Ishikawa (cell line): ENCODE data around the gene TJP1.

Source experiments
- CEBPB ChIP-seq: IDR thresholded peaks from 2 replicates; pipeline ENCODE4 v1.6.1; 2012
- CREB1 ChIP-seq: IDR thresholded peaks from 2 replicates; pipeline ENCODE4 v1.6.1; 2012; ENCODE audit warnings: low read depth
- EGR1 ChIP-seq: IDR thresholded peaks from 2 replicates; pipeline ENCODE4 v1.6.1; 2012
- EP300 ChIP-seq: IDR thresholded peaks from 2 replicates; pipeline ENCODE4 v1.6.1; 2012; ENCODE audit warnings: borderline replicate concordance
- FOXM1 ChIP-seq: IDR thresholded peaks from 2 replicates; pipeline ENCODE4 v1.6.1; 2012; ENCODE audit warnings: low read depth, borderline replicate concordance
- MAX ChIP-seq: IDR thresholded peaks from 2 replicates; pipeline ENCODE4 v1.6.1; 2012
- NFIC ChIP-seq: IDR thresholded peaks from 2 replicates; pipeline ENCODE4 v1.6.1; 2012
- RAD21 ChIP-seq: IDR thresholded peaks from 2 replicates; pipeline ENCODE4 v1.6.1; 2012; ENCODE audit warnings: low read depth
- REST ChIP-seq: IDR thresholded peaks from 2 replicates; pipeline ENCODE4 v1.6.1; 2012; ENCODE audit warnings: low read depth, mild to moderate bottlenecking
- TAF1 ChIP-seq: IDR thresholded peaks from 2 replicates; pipeline ENCODE4 v1.6.1; 2012; ENCODE audit warnings: low read depth, mild to moderate bottlenecking
- TCF12 ChIP-seq: IDR thresholded peaks from 2 replicates; pipeline ENCODE4 v1.6.1; 2012; ENCODE audit warnings: low read depth
- TEAD4 ChIP-seq: IDR thresholded peaks from 2 replicates; pipeline ENCODE4 v1.6.1; 2012
- YY1 ChIP-seq: IDR thresholded peaks from 2 replicates; pipeline ENCODE4 v1.6.1; 2012; ENCODE audit warnings: low read depth
- ZBTB7A ChIP-seq: IDR thresholded peaks from 2 replicates; pipeline ENCODE4 v1.6.1; 2012; ENCODE audit warnings: low read depth
- TF ChIP-seq, protein P1 (sequence below): IDR thresholded peaks from 2 replicates; pipeline ENCODE4 v1.6.1; 2012

TJP1 gene

DNA sequence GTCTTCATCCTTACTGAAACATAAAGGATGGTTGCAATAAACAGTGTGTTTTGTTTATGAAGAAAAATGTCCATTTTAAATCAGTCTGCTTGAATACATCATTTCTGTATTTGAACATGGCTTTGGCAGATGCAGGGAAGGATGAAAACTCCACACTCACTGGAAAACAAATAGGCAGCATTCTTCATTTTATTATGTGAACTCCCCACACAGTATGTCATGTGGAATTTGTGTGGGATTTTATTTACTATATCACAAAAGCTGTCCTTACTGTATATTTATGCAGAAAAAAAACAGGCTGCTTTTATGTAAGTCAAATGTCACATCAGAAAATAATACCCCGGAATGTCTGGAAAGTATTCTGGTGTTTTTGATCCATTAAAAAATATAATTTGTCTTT lies 44.1 kb upstream of the TJP1 start:
- TF ChIP-seq TAF1 (no peak), EGR1 (no peak), CEBPB (no peak), TEAD4 (no peak)
- TF ChIP-seq, protein P1, sequence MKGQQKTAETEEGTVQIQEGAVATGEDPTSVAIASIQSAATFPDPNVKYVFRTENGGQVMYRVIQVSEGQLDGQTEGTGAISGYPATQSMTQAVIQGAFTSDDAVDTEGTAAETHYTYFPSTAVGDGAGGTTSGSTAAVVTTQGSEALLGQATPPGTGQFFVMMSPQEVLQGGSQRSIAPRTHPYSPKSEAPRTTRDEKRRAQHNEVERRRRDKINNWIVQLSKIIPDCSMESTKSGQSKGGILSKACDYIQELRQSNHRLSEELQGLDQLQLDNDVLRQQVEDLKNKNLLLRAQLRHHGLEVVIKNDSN: no peak

- TF ChIP-seq CEBPB: no peak
- no peak for TF ChIP-seq ZBTB7A
- TF ChIP-seq REST: no peak
- TF ChIP-seq YY1: no peak
- no peak for TF ChIP-seq NFIC
- no peak for TF ChIP-seq RAD21
- no peak for TF ChIP-seq TAF1
- no peak for TF ChIP-seq TEAD4
- no peak for TF ChIP-seq EP300
- no peak for TF ChIP-seq FOXM1
- TF ChIP-seq, protein P1: no peak
- TF ChIP-seq MAX: no peak
- no peak for TF ChIP-seq TCF12
- TF ChIP-seq EGR1: no peak
- no peak for TF ChIP-seq CREB1
Measured at GRCh38 chr15:29864501-29864900, 42.2 kb upstream of the TJP1 start.

DNA sequence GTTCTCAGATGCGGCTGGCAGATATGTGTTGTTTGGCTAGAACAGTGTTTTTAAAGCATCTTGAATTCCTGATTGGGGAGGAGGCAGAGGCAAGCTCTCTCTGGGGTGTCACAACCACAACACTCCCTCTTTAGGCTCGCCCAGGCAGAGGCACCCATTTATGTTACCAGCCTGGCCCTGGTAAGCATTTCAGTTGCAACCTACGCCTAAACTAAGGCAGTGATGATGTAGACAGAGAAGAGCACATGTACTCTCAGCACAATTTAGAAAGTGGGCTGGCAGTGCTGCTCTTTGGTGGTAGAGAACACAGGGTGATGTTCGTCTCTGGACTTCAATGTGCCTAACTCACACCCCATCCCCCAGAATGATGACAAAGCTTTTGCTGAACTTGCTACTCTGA lies 41.2 kb upstream of the TJP1 start:
- no peak for TF ChIP-seq MAX
- TF ChIP-seq CREB1: no peak
- TF ChIP-seq YY1: no peak
- TF ChIP-seq CEBPB: no peak
- TF ChIP-seq ZBTB7A: no peak
- TF ChIP-seq, protein P1: no peak
- no peak for TF ChIP-seq TCF12
- no peak for TF ChIP-seq REST
- no peak for TF ChIP-seq EGR1
- no peak for TF ChIP-seq NFIC
- no peak for TF ChIP-seq FOXM1
- TF ChIP-seq EP300: no peak
- TF ChIP-seq TAF1: no peak
- no peak for TF ChIP-seq TEAD4
- TF ChIP-seq RAD21: no peak

- no peak for TF ChIP-seq NFIC
Measured at GRCh38 chr15:29862271-29862670, 40.0 kb upstream of the TJP1 start.

- TF ChIP-seq TEAD4 (no peak), RAD21 (no peak), ZBTB7A (no peak), YY1 (no peak), CREB1 (no peak), TCF12 (no peak), REST (no peak), TAF1 (no peak), NFIC (no peak), CEBPB (no peak), FOXM1 (no peak), MAX (no peak), EP300 (no peak)
- TF ChIP-seq, protein P1: no peak
Measured at GRCh38 chr15:29860872-29861271, 38.6 kb upstream of the TJP1 start.
